ENCODE data around the gene FRY.

Gene FRY

GRCh38 chr13:32214071-32214470 lies 182.5 kb downstream of the FRY start:
- TF ChIP-seq, protein P1, sequence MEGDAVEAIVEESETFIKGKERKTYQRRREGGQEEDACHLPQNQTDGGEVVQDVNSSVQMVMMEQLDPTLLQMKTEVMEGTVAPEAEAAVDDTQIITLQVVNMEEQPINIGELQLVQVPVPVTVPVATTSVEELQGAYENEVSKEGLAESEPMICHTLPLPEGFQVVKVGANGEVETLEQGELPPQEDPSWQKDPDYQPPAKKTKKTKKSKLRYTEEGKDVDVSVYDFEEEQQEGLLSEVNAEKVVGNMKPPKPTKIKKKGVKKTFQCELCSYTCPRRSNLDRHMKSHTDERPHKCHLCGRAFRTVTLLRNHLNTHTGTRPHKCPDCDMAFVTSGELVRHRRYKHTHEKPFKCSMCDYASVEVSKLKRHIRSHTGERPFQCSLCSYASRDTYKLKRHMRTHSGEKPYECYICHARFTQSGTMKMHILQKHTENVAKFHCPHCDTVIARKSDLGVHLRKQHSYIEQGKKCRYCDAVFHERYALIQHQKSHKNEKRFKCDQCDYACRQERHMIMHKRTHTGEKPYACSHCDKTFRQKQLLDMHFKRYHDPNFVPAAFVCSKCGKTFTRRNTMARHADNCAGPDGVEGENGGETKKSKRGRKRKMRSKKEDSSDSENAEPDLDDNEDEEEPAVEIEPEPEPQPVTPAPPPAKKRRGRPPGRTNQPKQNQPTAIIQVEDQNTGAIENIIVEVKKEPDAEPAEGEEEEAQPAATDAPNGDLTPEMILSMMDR (IDR thresholded peaks at IDR 0.05; ENCODE audit: low read depth, low read length) = no peak
- H3K4me3 ChIP-seq (ENCODE audit: low read depth, low read length) = no peak overlapping the region

DNA sequence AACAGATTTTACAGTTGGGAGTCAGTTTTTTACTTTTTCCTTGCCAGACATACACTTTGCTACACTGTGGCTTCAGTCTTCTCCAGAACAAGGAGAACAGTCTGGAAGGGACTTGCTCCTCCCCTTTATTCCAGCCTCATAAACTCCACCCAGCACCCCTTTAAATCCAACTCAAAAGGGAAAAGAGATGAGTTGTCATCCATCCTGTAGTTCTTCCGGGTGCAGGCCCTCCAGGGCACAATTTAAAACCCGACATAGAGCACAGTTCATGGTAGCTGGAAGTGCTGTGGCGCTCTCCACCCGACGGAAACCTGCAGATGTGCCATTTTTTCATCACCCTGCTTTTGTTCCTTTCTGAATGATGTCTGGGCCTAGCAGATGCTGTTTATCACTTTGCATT lies 184.7 kb downstream of the FRY start:
- no peak overlapping the region for H3K4me3 ChIP-seq (ENCODE audit: low read depth, low read length)
- TF ChIP-seq, protein P1 (IDR thresholded peaks at IDR 0.05; ENCODE audit: low read depth, low read length) = no peak

GRCh38 chr13:32222046-32222676 lies 190.6 kb downstream of the FRY start:
- TF ChIP-seq, protein P1 (IDR thresholded peaks at IDR 0.05; ENCODE audit: low read depth, low read length) = no peak
- H3K4me3 ChIP-seq (ENCODE audit: low read depth, low read length) = no peak overlapping the region

GRCh38 chr13:32224916-32225315 lies 193.3 kb downstream of the FRY start:
- TF ChIP-seq, protein P1 (IDR thresholded peaks at IDR 0.05; ENCODE audit: low read depth, low read length) = no peak
- H3K4me3 ChIP-seq (ENCODE audit: low read depth, low read length) = no peak overlapping the region

DNA sequence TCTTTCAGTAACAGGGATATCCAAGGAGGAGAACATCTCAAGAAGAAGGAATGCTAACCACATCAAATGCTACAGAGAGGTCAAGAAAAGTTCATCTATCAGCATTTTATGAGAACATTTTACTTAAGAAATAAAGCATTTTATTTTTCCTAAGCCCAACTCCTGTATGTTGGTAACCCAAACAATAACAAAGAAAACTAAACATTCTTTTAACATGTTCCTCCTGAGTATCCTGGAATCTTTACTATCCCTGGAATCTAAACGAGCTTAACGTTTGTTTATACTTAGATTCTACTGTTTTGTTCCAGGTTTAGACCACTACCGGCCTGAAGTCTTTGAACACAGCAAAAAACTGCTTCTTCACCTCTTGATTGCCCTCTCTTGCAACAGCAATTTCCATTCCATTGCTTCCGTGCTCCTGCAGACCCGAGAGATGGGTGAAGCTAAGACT lies 193.9 kb downstream of the FRY start:
- TF ChIP-seq, protein P1 (IDR thresholded peaks at IDR 0.05; ENCODE audit: low read depth, low read length) = no peak
- no peak overlapping the region for H3K4me3 ChIP-seq (ENCODE audit: low read depth, low read length)

- no peak overlapping the region for H3K4me3 ChIP-seq (ENCODE audit: low read depth, low read length)
- TF ChIP-seq, protein P1 (IDR thresholded peaks at IDR 0.05; ENCODE audit: low read depth, low read length) = no peak
These were observed 196.9 kb downstream of the FRY start for GRCh38 chr13:32228330-32229041.

DNA sequence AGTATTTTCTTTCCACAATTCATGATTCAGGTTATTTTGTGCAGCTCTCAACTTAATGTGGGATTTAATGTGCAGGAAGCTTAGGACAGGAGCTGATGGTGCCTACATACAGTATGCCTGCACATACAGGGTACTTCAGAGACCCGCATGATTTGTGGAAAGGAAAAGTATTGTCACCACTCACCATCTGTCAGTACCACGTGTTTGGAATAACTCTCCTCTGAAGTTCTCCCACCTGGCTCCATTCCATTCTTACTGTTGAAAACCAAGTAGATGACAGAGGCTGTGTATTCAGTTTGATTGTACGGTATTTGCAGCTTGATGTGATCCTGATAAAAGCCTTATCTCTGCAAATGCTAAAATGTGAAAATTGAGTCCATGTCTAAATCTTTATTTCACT lies 197.9 kb downstream of the FRY start:
- no peak overlapping the region for H3K4me3 ChIP-seq (ENCODE audit: low read depth, low read length)
- TF ChIP-seq, protein P1 (IDR thresholded peaks at IDR 0.05; ENCODE audit: low read depth, low read length) = no peak

Data from WI38 (cell line).